HG02840 (cell line): ENCODE results near the gene TRMT10B.

Experiments used
- ATAC-seq: cut with Tn5 transposase; IDR thresholded peaks from one replicate; pipeline ENCODE4 v1.9.1; 2021; ENCODE audit warnings: mild to moderate bottlenecking, moderate library complexity, moderate number of reproducible peaks; ENCODE audit not compliant: unreplicated experiment, low FRiP score

TRMT10B gene, protein sequence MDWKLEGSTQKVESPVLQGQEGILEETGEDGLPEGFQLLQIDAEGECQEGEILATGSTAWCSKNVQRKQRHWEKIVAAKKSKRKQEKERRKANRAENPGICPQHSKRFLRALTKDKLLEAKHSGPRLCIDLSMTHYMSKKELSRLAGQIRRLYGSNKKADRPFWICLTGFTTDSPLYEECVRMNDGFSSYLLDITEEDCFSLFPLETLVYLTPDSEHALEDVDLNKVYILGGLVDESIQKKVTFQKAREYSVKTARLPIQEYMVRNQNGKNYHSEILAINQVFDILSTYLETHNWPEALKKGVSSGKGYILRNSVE

DNA sequence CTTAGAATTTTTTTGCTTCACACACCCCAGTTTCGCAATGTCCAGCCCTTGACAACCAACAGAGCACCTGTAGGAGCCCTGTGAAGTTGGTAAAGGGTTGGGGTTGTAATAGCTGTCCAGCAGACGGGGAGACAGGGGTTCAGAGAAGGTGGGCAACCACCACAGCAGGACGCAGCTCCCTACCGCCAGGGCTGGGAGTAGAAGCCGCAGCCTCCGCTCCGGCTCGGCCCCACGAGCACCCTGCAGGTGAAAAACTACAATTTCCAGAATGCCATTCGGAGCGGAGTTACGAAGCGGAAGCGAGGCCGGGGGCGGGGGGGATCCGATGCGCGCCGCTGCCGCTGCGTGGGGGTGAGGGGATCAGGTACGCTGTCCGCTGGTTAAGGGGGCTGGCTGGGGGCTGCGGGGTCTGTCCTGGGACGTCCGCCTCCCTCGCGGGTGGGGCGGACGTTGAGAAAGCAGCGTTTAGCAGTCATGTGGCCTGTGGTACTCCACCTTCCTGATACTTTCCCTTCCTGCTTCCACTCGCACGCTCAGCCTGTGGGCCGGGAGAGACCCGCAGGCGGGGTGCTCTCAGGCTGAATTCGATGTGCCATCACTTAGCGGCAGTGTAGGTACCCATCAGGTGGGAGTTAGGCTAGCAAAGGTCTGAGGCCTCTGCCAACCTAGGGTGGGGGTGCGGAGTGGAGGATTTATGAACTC lies at the start of gene TRMT10B:
Gene TRMT10B, plus strand, starts transcription at position 317 of the 702 bp plus-strand sequence. CDS start 8,127 bp downstream, outside the sequence.
- ATAC-seq = peak; percentile 81

DNA sequence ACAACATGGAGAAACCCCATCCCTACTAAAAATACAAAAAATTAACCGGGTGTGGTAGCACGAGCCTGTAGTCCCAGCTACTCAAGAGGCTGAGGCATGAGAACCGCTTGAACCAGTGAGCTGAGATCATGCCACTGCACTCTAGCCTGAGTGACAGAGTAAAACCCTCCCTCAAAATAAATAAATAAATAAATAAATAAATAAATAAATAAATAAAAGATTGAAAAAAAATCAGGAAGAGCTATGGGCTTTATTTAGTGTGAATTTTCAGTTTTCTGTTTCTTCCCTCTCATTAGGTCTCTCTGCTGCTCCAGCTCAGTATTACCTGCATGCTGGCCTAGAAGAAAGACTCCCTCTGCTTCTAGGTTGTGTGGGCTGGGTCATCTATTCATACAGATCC lies 47.8 kb upstream of the TRMT10B start:
- no peak for ATAC-seq

DNA sequence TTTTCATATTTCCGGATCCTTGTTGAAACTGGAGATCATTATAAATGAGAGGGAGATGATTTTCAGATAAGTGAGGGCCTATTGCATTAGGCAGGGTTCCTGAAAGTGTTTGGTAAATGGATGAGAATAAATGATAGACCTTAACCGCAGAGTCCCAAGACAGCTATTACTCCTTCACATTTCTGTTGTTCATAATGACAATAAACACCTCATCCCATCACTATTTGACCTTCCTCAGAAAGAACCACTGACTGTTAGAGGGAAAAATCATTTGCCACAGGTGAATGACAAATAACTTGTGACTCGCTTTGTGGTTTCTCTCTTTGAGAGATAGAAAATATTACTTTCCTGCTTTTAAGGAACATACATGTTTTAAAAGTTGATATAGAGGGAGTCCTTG lies 47.3 kb upstream of the TRMT10B start:
- ATAC-seq = no peak

DNA sequence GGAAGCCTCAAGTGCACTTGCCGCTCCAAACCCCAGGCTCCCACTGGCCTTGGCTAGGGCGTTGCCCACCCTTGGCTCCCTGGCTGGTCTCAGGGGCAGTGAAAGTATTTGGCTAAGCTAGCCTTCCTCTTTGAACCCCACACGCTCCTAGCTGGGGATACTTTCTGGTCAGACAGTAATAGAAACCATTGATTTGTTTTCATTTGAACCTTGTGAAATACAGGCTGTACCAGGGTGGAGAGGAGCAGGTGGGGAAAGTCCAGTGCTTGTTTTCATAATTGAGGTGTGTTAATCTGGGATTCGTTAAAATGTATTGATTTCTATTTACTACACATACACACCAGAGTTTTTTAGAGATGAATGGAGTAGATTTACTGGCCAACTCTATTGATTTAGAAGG lies 45.9 kb upstream of the TRMT10B start:
- no peak for ATAC-seq

DNA sequence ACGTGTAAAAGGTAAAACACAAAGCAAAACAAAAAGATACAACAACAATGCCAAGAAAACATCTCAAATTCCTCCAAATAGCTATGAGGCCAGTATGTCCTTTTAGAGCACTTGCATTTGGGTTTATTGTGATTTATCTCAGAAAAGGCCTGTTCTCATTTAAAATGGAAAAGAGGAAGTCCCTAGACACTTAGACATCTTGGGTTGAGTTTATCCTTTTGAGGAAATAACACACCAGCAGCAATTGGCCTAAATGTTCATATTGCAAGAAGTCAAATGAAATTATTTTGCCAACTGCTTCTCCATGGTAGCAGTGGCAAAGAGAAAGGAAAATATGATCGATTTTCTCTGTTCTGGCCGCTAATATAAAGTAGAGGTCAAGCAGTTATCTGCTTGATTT lies 43.6 kb upstream of the TRMT10B start:
- no peak for ATAC-seq

DNA sequence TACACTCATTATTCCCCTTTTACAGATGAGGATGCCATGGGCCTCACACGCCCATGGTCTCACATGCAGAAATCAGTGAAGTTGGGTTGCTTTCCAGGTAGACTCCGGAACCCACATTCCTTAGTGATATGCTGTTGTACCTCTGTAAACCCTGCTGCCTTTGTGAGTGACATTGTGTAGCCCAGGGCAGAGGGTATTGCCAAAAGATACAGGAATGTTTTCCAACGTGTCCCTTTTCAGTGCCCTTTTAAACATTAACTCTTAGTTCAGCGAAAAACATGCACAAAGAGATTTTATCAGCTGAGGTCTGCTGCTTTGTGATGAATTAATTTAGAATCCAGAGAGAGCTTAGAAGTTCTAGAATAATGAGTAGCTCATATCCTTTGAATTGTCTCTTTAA lies 38.3 kb upstream of the TRMT10B start:
- ATAC-seq = no peak

DNA sequence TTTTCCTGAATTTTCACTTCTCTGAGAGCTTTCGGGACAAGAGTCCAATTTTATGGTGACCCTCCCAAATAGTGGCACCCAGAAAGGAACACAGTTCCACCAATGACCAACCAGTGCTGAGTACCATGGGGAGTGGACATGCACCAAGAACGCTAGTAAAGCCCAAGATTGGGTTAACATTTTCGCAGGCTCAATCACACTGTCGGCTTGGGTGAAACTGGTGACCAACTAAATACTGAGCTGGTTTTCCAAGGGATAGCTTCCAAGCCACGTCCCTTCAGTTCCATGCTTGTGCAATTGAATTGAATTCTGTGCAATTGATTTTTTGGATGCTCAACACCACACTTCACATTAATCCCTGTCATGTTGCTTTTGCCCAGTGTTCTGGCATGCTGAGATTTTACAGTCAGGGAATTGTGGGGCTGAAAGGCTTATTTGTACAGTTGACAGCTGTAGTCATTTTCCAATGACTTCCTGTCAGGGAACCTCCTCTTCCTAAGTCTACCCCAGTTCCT lies 37.6 kb upstream of the TRMT10B start:
- ATAC-seq = no peak

DNA sequence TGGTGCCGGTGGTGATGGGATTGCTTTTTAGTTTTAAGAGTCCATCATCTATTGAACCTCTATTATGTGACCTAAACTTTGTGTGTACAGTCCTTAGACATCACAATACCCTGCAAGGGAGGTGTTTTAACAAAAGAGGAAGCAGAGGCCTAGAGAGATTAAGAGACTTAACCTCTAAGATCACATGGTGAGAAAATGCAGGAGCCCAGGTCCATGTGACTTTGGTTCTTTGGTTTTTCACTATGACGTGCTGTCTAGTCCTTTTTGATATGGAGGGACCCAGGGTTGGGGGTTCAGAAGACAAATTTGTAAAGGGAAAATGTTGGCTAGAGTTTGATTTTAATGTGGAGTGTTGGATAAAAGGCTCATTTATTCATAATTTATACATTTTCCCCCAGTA lies 34.1 kb upstream of the TRMT10B start:
- ATAC-seq = no peak

DNA sequence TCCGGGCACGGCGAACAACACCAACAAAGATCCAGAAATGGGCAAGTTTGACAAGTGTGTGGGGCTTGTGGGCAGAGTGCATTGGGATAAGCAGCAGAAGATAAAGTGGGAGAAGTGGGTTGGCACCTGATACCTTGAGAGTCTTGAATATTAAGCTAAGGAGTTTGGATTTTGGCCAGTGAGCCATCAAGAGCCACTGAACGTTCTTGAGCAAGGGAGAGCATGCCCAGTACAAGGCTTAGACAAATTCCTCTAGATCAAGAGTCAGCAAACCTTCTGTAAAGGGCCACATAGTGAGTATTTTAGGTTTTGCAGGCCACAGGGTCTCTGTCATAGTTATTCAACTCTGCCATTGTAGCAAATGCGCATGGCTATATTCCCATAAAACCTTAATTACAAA lies 26.6 kb upstream of the TRMT10B start:
- ATAC-seq = no peak

DNA sequence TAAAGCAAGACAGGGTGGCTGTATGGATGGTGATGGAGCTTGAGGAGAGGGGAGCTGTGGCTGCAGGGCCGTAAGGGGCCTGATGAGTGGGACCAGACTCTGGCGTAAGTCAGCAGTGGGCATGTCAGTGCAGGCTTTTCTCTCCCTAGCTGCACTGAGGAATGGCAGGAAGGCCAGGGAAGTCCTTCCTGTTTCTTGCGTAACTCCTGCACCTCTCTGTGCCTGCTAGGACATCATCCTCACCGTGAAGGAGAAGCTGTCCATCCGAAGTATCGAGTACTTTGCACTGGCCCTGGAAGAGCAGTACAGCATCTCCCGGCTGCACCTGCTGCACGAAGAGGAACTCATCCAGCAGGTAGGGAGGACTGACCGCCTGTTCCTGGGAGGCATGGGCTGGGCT lies 24.1 kb upstream of the TRMT10B start:
- no peak for ATAC-seq

DNA sequence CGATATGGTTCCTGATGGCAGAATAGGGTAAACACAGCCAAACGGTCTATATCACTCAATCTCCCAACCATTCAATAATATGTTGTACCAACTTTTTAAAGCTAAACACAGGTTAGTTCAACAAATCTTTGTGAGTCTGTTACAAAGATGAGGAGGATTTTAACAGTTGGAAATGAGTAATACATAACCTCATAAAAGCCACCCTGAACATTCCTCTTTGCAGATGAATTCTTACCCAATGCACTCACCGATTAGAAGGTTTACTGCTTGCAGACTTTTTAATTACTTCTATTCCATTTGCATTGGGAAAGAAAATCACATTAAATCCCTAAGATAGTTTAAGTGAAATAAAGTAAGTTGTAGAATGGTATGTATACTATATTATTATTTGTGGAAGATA lies 23.3 kb upstream of the TRMT10B start:
- no peak for ATAC-seq

DNA sequence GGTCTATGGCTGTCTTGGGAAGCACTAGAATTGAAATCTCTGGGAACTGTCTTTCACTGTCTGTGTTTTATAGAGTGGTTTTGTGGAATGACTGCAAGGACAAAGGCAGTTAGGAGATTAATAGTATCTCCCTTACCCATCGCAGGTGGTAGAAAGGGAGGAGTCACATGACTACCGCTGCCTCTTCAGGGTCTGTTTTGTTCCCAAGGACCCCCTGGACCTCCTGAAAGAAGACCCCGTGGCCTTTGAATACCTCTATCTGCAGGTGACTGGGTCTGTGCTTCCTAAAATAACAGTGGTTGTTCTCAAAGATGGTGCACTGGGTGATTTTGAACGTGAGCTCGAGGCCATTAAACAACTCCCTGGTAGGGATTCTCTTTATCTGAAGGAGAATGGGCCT lies 22.8 kb upstream of the TRMT10B start:
- no peak for ATAC-seq

DNA sequence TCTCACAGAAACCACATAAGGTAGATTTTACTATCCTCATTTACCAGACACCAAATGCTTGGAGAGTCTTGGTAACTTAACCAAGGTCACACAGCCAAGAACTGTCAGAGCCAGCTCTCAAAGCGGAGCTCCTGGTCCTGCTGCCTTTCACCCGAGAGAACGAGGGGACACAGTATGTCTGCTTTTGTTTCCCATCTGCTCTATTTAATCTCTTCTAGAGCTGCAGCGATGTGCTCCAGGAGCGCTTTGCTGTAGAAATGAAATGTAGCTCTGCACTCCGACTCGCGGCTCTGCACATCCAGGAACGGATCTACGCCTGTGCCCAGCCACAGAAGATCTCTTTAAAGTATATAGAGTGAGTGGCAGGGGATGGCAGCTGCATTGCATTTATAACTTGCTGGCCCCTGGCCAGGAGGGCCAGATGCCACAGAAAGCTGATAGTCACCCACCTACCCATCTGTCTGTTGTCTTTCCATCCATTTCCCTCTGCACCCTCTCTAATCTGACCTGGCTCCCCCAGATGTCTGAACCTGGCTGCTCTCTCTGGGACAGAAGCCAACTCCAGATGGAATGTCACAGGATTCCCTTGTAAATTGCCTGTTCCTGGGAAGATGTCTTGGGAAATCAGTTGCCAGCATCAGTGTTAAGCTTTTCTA lies 21.4 kb upstream of the TRMT10B start:
- ATAC-seq = no peak

DNA sequence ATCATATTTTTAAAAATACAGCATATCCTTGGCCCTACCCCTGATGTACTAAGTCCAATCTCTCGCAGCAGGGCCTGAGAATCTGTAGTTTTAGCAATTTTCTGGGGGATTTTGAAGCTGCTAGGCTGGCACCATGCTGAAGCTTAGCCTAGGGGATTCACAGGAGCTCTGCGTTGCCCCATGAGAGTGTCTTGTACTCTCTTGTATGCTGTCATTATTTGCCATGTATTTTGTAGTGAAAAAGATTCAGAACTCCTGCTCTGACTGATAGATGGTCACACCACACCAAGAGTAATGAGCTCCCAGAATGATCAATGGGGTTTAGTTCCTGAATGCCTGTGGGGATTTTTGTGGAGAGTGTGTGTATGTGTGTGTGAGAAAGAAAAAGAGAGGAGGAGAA lies 20.7 kb upstream of the TRMT10B start:
- no peak for ATAC-seq

DNA sequence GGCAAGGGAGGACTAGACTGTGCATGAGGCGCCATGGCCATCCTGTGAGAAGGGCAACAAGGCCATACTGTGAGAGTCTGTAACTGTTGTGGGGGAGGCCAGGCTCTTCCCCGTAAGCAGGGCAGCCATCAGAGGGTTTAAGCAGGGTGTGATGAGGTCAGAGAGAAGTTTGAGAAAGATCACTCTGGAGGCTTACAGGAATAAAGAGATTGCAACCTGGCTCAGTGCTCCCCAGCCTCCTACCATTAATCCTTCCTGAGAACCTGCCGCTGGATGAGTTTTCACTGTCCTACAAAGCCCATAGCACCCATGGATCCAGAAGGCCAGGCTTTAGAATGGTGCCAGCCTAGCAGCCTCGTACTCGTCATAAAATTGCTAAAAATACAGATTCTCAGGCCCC lies 14.4 kb upstream of the TRMT10B start:
- ATAC-seq = no peak

DNA sequence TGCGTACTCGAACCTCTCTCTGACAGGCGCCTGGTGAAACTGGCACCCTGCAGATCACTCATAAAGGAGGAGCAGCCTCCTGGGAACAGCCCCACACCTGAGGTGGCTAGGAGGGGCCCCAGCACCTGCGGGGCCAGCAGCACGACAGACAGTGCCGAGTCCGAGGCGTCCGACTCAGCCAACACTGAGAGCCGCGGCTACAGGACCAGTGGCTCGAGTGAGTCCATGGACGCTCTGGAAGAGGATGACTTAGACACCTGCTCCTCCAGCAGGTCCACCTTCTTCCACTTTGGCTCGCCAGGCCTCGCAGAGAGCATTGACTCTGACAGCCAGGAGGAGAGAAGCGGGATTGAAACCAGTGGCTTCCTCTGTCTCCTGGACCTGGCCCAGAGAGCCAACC lies 13.5 kb upstream of the TRMT10B start:
- ATAC-seq = no peak

DNA sequence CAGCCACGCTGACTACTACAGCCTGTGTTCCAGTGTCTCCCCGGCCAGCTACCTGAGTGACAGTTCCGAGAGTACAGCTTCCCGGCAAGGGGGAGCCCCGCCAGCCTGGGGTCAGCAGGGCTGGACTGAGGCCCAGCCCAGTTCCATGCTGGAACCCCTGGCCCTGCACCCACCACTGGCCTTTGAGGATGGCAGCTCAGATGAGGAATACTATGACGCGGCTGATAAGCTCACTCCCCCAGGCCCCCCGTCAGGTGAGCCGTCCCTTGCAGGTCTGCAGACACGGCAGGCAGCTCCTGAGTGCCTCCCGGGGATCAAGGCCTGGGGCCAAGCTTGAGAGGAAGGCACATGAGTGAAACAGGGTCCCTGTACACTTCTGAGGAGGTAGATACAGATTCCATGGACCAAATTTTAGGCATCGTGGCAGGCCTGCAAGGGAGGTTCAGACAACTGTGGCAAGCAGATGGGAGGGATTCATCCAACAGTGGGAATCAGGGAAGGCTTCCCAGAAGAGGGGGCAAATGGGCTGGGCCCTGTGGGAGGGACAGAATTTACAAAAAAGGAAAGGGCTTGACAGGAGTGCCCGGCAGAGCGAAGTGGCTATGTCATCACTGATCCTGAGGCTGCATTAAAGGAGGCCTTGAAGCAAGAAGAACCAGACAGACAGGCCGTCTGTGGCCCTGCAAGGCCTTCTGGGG lies 12.8 kb upstream of the TRMT10B start:
- no peak for ATAC-seq

DNA sequence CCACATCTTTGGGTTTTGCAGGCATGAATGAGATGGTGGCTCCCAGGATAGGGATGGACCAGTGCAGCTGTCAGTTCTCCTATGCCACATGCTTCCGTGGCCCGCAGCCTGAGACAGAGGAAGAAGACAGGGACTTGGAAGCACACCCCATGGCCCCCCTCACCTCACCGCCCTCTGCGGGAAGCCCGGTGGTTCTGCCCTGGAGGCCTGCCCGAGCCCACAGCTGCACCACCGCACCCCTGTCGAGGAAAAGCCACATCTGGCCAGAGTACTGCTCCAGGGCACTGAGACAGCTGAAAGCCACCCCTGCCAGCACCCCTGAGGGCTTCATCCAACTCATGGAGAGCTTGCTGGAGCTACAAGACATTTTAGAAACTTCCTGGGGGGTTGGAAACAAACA lies 7.6 kb upstream of the TRMT10B start:
- ATAC-seq = no peak

DNA sequence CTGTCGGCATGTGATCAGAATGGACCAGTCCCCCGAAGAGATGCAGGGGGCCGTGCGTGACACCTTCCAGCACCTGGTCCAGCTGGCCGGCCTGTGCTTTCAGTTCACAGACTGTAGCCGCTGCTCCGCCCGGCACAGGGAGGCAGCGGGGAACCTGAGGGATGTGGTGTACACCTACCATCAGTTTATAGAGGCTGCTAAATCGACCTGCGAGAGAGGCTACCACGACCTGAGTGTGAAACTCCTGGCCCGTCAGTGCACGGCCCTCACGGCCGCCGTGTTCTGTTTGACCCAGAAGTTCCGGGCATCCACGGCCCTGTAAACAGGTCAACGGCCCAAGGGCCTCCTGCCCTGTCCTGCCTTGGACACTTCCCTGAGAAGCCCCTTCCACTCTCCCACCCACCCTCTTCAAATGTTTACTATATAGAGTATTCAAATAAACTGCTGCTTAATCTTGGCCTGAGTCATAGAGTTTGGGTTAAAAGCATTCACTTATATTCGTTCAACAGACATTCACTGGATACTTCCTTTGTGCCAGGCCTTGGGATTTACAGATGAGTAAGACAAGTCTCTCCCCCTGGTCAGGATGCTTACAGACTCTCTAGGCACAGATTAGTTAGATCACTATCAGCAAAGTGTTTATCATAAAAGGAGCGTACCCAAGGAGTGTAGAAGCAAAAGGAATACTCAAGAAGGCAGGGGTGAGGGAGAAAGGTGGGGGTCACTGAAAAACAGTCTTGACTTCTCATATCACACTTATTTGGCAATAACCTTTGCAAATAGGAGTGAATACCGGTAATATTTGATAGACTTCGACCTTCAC lies 6.9 kb upstream of the TRMT10B start:
- ATAC-seq = no peak

DNA sequence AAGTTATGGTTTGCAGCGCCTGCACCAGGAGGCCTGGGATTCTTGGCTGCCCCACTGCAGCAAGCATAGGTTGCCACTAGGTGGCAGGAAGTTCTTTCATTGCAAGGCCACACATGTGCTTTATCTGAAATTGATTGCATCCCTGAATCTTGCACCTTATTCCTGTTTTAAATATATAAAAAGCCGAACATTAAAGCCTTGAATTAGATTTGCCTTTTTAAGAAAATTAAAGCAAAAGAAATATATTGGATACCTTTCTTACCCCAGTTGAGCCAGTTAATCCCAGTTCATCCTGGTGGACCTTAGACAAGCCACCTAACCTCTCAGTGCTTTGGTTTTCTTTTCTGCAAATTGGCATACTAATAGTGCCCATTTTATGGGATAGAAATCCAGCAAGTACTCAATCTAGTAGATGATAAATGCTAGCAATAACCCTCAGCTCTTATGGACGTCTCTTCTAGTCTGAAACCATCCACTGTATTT lies 6.3 kb upstream of the TRMT10B start:
- ATAC-seq = no peak
